Karpas-422 (cell line): ENCODE results near the gene NUP107. TPM values are rescaled to one million over a fixed set of nuclear protein-coding genes. Genes with fewer than 3 reads are reported as not detected.
A peak's percentile ranks its signal among the peaks of the same experiment; 100 is the strongest.

Experiments
- DNase-seq: peaks from one replicate; pipeline ENCODE4 v3.0.0-alpha.2; 2015
- H2AFZ ChIP-seq: fragments of 200-600 bp; sonication (generic); 2 replicates; pipeline ENCODE4 v1.6.1; 2014; ENCODE audit warnings: antibody characterized with exemption, low read length, mixed read lengths
- H3K27ac ChIP-seq: fragments of 200-600 bp; sonication (generic); 2 replicates; pipeline ENCODE4 v1.5.1; 2014; ENCODE audit warnings: mild to moderate bottlenecking, low read length, moderate library complexity
- H3K27me3 ChIP-seq: fragments of 200-600 bp; sonication (generic); 2 replicates; pipeline ENCODE4 v1.6.1; 2014; ENCODE audit warnings: low read length, mixed read lengths
- H3K36me3 ChIP-seq: fragments of 200-600 bp; sonication (generic); 2 replicates; pipeline ENCODE4 v1.6.1; 2014; ENCODE audit warnings: low read length, mixed read lengths; ENCODE audit not compliant: insufficient read depth
- H3K4me1 ChIP-seq: fragments of 200-600 bp; sonication (generic); 2 replicates; pipeline ENCODE4 v1.6.1; 2014; ENCODE audit warnings: mild to moderate bottlenecking, low read length, mixed read lengths
- H3K4me2 ChIP-seq: fragments of 200-600 bp; sonication (generic); 2 replicates; pipeline ENCODE4 v1.6.1; 2014; ENCODE audit warnings: low read length, low read depth, mild to moderate bottlenecking; ENCODE audit not compliant: poor library complexity, severe bottlenecking
- H3K4me3 ChIP-seq: fragments of 200-600 bp; sonication (generic); 2 replicates; pipeline ENCODE4 v1.5.1; 2014; ENCODE audit warnings: mild to moderate bottlenecking, antibody characterized with exemption, low read length, mixed read lengths
- H3K79me2 ChIP-seq: fragments of 200-600 bp; sonication (generic); 2 replicates; pipeline ENCODE4 v1.6.1; 2014; ENCODE audit warnings: mild to moderate bottlenecking, low read length, mixed read lengths
- H3K9ac ChIP-seq: fragments of 200-600 bp; sonication (generic); 2 replicates; pipeline ENCODE4 v1.6.0; 2014; ENCODE audit warnings: low read length
- H3K9me2 ChIP-seq: fragments of 200-600 bp; sonication (generic), shearing (Covaris generic); replicated peaks from 2 replicates; pipeline ENCODE4 v1.6.0; 2014; ENCODE audit warnings: mild to moderate bottlenecking, low read length, moderate library complexity; ENCODE audit not compliant: insufficient read depth
- H3K9me3 ChIP-seq: fragments of 300-700, 200-600 bp; sonication (generic); 2 replicates; pipeline ENCODE4 v1.6.1; 2014; ENCODE audit warnings: low read length, mixed read lengths
- H4K20me1 ChIP-seq: fragments of 200-600 bp; sonication (generic); 2 replicates; pipeline ENCODE4 v1.6.1; 2014; ENCODE audit warnings: mild to moderate bottlenecking, antibody characterized with exemption, low read length, low read depth; ENCODE audit not compliant: insufficient read depth
- total RNA-seq: library from RNA; depleted of rRNA; stranded (reverse); fragments of >200 nt; shearing (Covaris generic); gene quantifications from 2 replicates; pipeline ENCODE4 v1.2.3, GENCODE V29; 2014; ENCODE audit warnings: low replicate concordance

NUP107 gene
- total RNA-seq, 1 experiment from 2014 or later: 103 TPM

DNA sequence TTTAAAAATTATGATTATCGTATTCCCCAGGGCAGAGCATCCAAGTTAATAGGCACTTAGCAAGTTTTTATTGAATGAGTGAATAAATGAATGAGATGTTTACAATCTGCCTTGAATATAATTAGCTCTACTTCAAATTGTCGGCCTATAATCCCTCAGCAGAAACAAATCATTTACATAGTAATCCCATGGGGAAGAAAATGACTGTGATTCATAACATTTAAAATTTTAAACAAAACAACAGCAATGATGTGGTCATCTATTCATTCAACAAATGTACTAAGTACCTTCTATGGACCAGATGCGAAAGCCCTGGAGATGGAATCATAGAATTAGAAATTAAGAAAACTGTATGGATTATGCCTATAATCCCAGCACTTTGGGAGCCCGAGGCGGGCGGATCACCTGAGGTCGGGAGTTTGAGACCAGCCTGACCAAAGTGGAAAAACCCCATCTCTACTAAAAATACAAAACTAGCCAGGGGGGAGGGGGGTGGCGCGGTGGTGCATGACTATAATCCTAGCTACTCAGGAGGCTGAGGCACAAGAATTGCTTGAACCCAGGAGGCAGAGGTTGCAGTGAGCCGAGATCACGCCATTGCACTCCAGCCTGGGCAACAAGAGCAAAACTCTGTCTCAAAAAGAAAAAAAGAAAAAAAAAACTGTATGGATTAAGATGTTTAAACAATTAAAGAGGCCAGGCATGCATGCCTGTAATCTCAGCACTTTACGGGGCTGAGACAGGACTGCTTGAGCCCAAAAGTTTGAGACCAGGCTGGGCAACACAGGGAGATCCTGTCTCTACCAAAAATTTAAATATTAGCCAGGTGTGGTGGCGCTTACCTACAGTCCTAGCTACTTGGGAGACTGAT lies 103.5 kb downstream of the NUP107 start:
- H3K27ac ChIP-seq: no peak overlapping the region
- H3K36me3 ChIP-seq: no peaks in the 10 kb centered on the region
- H3K4me1 ChIP-seq: no peaks in the 10 kb centered on the region; the same call in 1 of the 2 replicates
- H2AFZ ChIP-seq: no peak overlapping the region
- no peaks in the 10 kb centered on the region for H3K79me2 ChIP-seq
- H3K27me3 ChIP-seq: no peaks in the 10 kb centered on the region
- H3K9ac ChIP-seq: no peak overlapping the region
- DNase-seq: peak; percentile 16
- H3K9me3 ChIP-seq: no peaks in the 10 kb centered on the region
- H3K9me2 ChIP-seq: no peaks in the 10 kb centered on the region
- no peaks in the 10 kb centered on the region for H4K20me1 ChIP-seq
- no peak overlapping the region for H3K4me3 ChIP-seq
- H3K4me2 ChIP-seq: no peak overlapping the region

- Histone ChIP-seq H3K9ac (no peak overlapping the region), H3K9me3 (no peaks in the 10 kb centered on the region), H4K20me1 (no peaks in the 10 kb centered on the region), H3K27ac (no peak overlapping the region), H3K4me2 (no peak overlapping the region), H3K36me3 (no peaks in the 10 kb centered on the region), H3K79me2 (no peaks in the 10 kb centered on the region), H2AFZ (no peak overlapping the region), H3K9me2 (no peaks in the 10 kb centered on the region), H3K4me3 (no peak overlapping the region), H3K27me3 (no peaks in the 10 kb centered on the region), H3K4me1 (no peaks in the 10 kb centered on the region; the same call in 1 of the 2 replicates)
- no peak for DNase-seq
Measured at GRCh38 chr12:68790952-68791234, 104.1 kb downstream of the NUP107 start.

GRCh38 chr12:68791897-68792481 lies 105.2 kb downstream of the NUP107 start:
- Histone ChIP-seq H2AFZ (no peak overlapping the region), H3K4me1 (no peaks in the 10 kb centered on the region; the same call in 1 of the 2 replicates), H3K27ac (no peak overlapping the region), H3K4me2 (no peak overlapping the region), H3K9ac (no peak overlapping the region), H4K20me1 (no peaks in the 10 kb centered on the region), H3K27me3 (no peaks in the 10 kb centered on the region), H3K9me3 (no peaks in the 10 kb centered on the region), H3K36me3 (no peaks in the 10 kb centered on the region), H3K4me3 (no peak overlapping the region), H3K79me2 (no peaks in the 10 kb centered on the region), H3K9me2 (no peaks in the 10 kb centered on the region)
- DNase-seq: no peak

- Histone ChIP-seq H3K4me1 (no peaks in the 10 kb centered on the region; the same call in 1 of the 2 replicates), H3K79me2 (no peaks in the 10 kb centered on the region), H3K4me2 (no peak overlapping the region), H2AFZ (no peak overlapping the region), H3K36me3 (no peaks in the 10 kb centered on the region), H3K9ac (no peak overlapping the region), H3K27me3 (no peaks in the 10 kb centered on the region), H3K9me2 (no peaks in the 10 kb centered on the region), H3K4me3 (no peak overlapping the region), H4K20me1 (no peaks in the 10 kb centered on the region), H3K27ac (no peak overlapping the region), H3K9me3 (no peaks in the 10 kb centered on the region)
- peak; percentile 84 for DNase-seq
Measured at GRCh38 chr12:68792952-68793351, 106.2 kb downstream of the NUP107 start.

- Histone ChIP-seq H3K79me2 (no peaks in the 10 kb centered on the region), H3K9ac (no peak overlapping the region), H3K27me3 (no peaks in the 10 kb centered on the region), H3K4me1 (no peaks in the 10 kb centered on the region; the same call in 1 of the 2 replicates), H2AFZ (no peak overlapping the region), H4K20me1 (no peaks in the 10 kb centered on the region), H3K27ac (no peak overlapping the region), H3K4me3 (no peak overlapping the region), H3K9me2 (no peaks in the 10 kb centered on the region), H3K4me2 (no peak overlapping the region), H3K36me3 (no peaks in the 10 kb centered on the region), H3K9me3 (no peaks in the 10 kb centered on the region)
- DNase-seq: no peak
Measured at GRCh38 chr12:68793436-68793835, 106.7 kb downstream of the NUP107 start.

DNA sequence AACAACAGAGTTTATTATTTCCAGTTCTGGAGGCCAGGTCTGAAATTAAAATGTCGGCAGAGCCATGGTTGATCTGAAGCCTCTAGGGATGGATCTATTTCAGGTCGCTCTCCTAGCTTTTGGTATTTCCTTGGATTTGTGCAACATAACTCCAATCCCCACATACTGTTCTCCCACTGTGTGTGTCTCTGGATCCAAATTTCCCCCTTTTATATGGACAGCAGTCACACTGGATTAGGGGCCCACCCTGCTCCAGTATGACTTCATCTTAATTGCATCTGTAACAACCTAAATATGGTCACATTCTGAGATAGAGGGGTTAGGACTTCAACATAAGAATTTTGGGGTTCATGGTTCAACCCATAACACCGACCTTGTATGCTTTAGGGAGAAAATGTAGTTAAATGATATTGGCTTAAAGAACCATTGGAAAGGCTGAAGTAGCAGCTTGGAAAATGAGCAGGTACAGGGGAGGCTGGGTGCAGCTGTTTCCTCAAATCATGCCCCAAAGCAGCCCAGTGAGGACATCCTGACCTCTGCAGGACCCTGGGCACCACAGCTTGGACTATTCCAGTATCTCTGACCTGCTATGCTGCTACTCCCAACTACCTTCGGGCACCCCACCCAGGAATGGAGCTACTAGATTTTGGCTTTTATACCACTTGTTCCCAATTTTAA lies 107.3 kb downstream of the NUP107 start:
- no peaks in the 10 kb centered on the region; the same call in 1 of the 2 replicates for H3K4me1 ChIP-seq
- H3K9me2 ChIP-seq: no peaks in the 10 kb centered on the region
- H4K20me1 ChIP-seq: no peaks in the 10 kb centered on the region
- DNase-seq: peak; percentile 15
- H3K79me2 ChIP-seq: no peaks in the 10 kb centered on the region
- no peaks in the 10 kb centered on the region for H3K27me3 ChIP-seq
- H3K27ac ChIP-seq: no peak overlapping the region
- no peak overlapping the region for H2AFZ ChIP-seq
- H3K4me2 ChIP-seq: no peak overlapping the region
- H3K9ac ChIP-seq: no peak overlapping the region
- H3K4me3 ChIP-seq: no peak overlapping the region
- H3K9me3 ChIP-seq: no peaks in the 10 kb centered on the region
- no peaks in the 10 kb centered on the region for H3K36me3 ChIP-seq

DNA sequence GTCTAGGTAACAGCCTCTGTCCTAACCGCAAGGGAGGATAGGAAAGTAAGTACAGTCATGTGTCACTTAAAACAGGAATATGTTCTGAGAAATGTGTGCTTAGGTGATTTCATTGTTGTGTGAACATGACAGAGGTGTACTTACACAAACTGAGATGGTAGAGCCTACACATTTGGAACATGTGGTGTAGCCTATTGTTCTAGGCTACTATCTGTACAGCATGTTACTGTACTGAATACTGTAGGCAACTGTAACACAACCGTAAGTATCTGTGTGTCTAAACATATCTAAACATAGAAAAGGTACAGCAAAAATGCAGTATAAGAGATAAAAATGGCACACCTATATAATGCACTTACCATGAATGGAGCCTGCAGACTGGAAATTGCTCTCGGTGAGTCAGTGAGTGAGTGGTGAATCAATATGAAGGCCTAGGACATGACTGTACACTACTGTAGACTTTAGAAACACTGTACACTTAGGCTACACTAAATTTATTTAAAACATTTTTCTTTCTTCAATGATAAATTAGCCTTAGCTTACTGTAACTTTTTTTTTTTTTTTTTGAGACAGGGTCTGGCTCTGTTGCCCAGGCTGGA lies 108.0 kb downstream of the NUP107 start:
- Histone ChIP-seq H3K4me2 (no peak overlapping the region), H3K4me1 (no peaks in the 10 kb centered on the region; the same call in 1 of the 2 replicates)

More for the DNA sequence above, 108.0 kb downstream of the NUP107 start:
- Histone ChIP-seq H4K20me1 (no peaks in the 10 kb centered on the region), H3K27ac (no peak overlapping the region), H3K9me3 (no peaks in the 10 kb centered on the region), H3K9me2 (no peaks in the 10 kb centered on the region), H2AFZ (no peak overlapping the region), H3K36me3 (no peaks in the 10 kb centered on the region), H3K27me3 (no peaks in the 10 kb centered on the region), H3K79me2 (no peaks in the 10 kb centered on the region), H3K4me3 (no peak overlapping the region), H3K9ac (no peak overlapping the region)
- no peak for DNase-seq
